Measurements from ENCODE around the gene AFM. TPM values are rescaled to one million over a fixed set of nuclear protein-coding genes. Genes with fewer than 3 reads are reported as not detected.

The AFM gene
- total RNA-seq, 4 donors from 2014 or later: not detected

DNA sequence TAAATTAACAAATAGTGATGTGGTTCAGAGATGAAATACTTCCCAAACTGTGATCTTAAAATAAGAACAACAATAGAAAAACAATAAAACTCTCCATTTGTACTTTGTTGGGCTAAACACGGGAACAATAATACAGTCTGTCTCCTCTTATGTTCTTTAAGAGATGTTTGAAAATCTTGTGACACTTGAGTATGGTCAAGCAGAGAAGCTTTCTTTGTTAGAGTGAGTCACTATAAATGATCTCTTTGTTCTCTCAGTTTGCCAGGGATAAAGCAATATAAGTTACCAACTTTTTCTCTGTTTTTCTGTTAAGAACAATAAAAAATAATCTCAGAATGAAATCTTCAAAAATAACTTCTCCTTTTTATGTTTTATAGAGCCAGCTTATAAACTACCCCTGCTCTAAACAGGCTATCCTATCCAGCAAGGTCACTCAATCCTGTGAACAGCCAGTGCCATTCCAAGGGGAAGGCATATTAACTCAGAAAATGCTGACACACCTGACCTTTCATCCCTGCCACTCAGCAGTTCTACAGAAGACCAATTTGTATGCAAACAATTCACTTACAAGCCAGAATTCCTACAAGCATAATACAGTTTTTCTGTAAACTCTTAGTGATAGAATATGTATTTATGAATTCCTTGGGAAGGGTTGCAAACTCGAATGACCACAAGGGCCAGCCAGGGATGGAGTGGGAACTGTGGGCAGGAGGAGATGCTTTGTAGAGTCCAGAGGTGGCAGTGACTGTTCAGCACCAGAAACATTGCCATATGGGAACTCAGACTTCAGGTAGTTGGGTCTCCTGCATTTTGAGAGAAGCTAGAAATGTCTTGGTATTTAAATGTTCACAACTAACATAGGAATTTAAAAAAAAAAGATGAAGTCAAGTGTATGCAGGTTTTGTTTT, 52.2 kb downstream of the AFM start:
- no peak for TF ChIP-seq POLR2A (IDR thresholded peaks at IDR 0.05)
- TF ChIP-seq, protein P1, sequence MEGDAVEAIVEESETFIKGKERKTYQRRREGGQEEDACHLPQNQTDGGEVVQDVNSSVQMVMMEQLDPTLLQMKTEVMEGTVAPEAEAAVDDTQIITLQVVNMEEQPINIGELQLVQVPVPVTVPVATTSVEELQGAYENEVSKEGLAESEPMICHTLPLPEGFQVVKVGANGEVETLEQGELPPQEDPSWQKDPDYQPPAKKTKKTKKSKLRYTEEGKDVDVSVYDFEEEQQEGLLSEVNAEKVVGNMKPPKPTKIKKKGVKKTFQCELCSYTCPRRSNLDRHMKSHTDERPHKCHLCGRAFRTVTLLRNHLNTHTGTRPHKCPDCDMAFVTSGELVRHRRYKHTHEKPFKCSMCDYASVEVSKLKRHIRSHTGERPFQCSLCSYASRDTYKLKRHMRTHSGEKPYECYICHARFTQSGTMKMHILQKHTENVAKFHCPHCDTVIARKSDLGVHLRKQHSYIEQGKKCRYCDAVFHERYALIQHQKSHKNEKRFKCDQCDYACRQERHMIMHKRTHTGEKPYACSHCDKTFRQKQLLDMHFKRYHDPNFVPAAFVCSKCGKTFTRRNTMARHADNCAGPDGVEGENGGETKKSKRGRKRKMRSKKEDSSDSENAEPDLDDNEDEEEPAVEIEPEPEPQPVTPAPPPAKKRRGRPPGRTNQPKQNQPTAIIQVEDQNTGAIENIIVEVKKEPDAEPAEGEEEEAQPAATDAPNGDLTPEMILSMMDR (IDR thresholded peaks at IDR 0.05): no peak
- intact Hi-C loops (cut with DNase I; ENCODE audit: low total_unique reads): no loop called here
- DNase-seq (ENCODE audit: low spot score in 2 of 2): no peak
- WGBS, 2 donors: 65 to 71% methylated on average over 2 of the region's 2 CpGs
- H3K4me3 ChIP-seq (ENCODE audit: low read depth, poor library complexity, severe bottlenecking): no peak overlapping the region

DNA sequence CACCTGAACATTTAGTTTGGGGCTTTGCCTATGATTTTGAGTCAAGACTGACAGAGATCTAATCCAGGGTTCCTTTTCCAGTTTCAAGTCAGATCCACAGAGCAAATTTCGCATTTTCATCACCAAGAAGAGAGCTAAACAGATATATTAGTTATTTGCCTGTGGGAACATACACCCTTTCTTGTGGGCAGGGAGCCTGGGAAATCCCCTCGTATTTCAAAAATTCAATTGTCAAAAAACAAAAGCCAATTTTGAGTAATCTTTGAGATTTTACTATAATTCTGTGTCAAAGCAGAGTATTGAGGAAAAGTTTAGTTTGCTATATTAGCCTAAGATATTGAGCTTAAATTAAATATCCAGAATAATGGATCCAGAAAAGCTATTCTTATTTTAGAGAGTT, 56.6 kb downstream of the AFM start:
- DNase-seq (ENCODE audit: low spot score in 2 of 2): no peak
- H3K4me3 ChIP-seq (ENCODE audit: low read depth, poor library complexity, severe bottlenecking): no peak overlapping the region
- WGBS, 2 donors: 65 to 69% methylated on average over 2 of the region's 2 CpGs
- intact Hi-C loops (cut with DNase I; ENCODE audit: low total_unique reads): no loop called here
- TF ChIP-seq, protein P1 (IDR thresholded peaks at IDR 0.05): no peak

DNA sequence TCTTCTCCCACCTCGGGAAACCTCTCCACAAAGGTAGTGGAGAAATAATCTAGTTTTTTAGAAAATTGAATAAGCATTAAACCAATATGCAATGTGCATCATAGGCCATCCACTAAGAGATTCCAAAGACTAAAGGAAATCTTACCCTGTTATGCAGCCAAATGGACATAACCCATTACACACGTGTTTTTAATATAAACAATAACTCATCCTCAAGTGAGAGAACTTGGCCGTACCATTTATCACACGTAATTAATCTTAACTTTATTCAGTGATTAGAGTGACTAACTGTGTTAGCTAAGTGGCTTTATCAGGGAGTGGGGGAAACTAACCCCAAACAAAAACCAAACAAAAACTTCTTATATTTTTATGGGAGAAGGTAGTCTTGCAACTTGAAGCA, 57.8 kb downstream of the AFM start:
- DNase-seq (ENCODE audit: low spot score in 2 of 2): no peak
- 50 to 62% methylated on average over 4 of the region's 4 CpGs for WGBS, 2 donors
- intact Hi-C loops (cut with DNase I; ENCODE audit: low total_unique reads): no loop called here
- TF ChIP-seq, protein P1 (IDR thresholded peaks at IDR 0.05): no peak
- TF ChIP-seq POLR2A (IDR thresholded peaks at IDR 0.05): no peak
- no peak overlapping the region for H3K4me3 ChIP-seq (ENCODE audit: low read depth, poor library complexity, severe bottlenecking)

DNA sequence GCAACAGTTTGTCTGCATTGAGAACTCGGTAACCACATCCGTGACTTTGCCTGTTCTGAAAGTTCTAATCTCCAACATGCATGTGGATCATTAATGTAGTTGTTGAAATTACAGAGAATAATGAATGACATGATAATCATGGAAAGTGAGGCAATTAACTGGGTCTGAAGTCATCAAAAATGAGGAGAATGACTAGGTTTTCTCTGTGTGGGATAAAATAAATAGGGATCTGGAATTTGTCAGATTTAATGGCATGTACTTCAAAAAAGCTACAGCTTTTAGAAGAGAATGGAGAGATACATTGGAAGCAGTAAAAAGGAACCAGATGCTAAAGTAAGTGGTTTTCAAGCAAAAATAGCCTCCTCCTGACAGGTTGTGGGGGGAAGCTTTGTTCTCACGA, 59.3 kb downstream of the AFM start:
- DNase-seq (ENCODE audit: low spot score in 2 of 2): no peak
- H3K4me3 ChIP-seq (ENCODE audit: low read depth, poor library complexity, severe bottlenecking): no peak overlapping the region
- TF ChIP-seq, protein P1 (IDR thresholded peaks at IDR 0.05): no peak
- TF ChIP-seq POLR2A (IDR thresholded peaks at IDR 0.05): no peak
- WGBS, 2 donors: 67 to 76% methylated on average over 3 of the region's 3 CpGs
- intact Hi-C loops (cut with DNase I; ENCODE audit: low total_unique reads): no loop called here

DNA sequence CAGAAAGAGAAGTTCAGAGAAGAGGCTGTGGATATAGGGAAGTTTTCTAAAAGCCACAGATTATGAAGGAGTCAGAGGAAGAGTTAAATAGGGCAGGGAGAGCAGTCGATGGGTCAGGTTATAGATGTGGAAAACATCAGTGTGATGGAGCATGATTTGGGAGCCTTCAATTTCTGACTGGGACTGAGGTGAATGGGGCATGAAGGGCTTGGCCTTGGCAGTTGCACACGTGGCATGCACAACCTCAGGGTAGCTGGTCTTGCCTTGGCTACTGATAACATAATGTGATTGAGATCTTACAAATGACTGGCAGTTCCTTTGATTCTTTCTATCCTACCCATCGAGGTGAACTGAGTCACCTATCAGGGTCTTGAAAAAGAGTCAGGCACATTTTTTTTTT, 59.7 kb downstream of the AFM start:
- no peak for TF ChIP-seq POLR2A (IDR thresholded peaks at IDR 0.05)
- TF ChIP-seq, protein P1 (IDR thresholded peaks at IDR 0.05): no peak

More for the DNA sequence above, 59.7 kb downstream of the AFM start:
- no peak overlapping the region for H3K4me3 ChIP-seq (ENCODE audit: low read depth, poor library complexity, severe bottlenecking)
- no peak for DNase-seq (ENCODE audit: low spot score in 2 of 2)
- 53 to 66% methylated on average over 3 of the region's 3 CpGs for WGBS, 2 donors
- intact Hi-C loops (cut with DNase I; ENCODE audit: low total_unique reads): no loop called here
